Pancreas (tissue), 10 donors: Measurements from ENCODE around the gene MARCHF9. TPM values are rescaled to one million over a fixed set of nuclear protein-coding genes. Genes with fewer than 3 reads are reported as not detected.

ENCODE experiments used
- ATAC-seq, 4 donors: fragments of 200-7000 bp; cut with Tn5 transposase; one replicate each; pipeline versions ENCODE4 v1.8.0 to v1.9.1; 2020; ENCODE audit warnings: mild to moderate bottlenecking in 4 of 4, moderate library complexity in 4 of 4
- DNase-seq, 6 donors: peaks; one replicate each; pipeline ENCODE4 v3.0.0-alpha.2; 2020
- FAIRE-seq: peaks from 2 replicates; lab custom pipeline; 2012; peaks lifted over from hg19 to GRCh38; lab: Jason Lieb, UNC
- H3K27ac ChIP-seq, 4 donors: fragments of 200-600 bp; sonication (generic); 1 replicate in 3 of 4; 2 replicates in 1 of 4; pipeline versions ENCODE4 v1.5.0 to v1.8.0; 2020
- H3K27me3 ChIP-seq, 4 donors: fragments of 200-600 bp; one replicate each; pipeline ENCODE4 v1.8.0; 2021
- H3K36me3 ChIP-seq, 3 donors: fragments of 200-600 bp; sonication (generic) in 1 of 3; one replicate each; pipeline versions ENCODE4 v1.5.0 to v1.8.0; 2020 to 2021
- H3K4me1 ChIP-seq, 3 donors: fragments of 200-600 bp; one replicate each; pipeline ENCODE4 v1.8.0; 2021
- H3K4me3 ChIP-seq, 4 donors: fragments of 200-600 bp; sonication (generic) in 2 of 4; one replicate each; pipeline versions ENCODE4 v1.5.0 to v1.8.0; 2020 to 2021
- H3K9me3 ChIP-seq, 4 donors: fragments of 200-600 bp; one replicate each; pipeline ENCODE4 v1.8.0; 2021
- CTCF ChIP-seq, 4 donors: fragments of 200-600 bp; sonication (generic) in 3 of 4; IDR thresholded peaks; one replicate each; pipeline versions ENCODE4 v1.5.0 to v1.8.0; 2021; ENCODE audit warnings: antibody characterized with exemption in 4 of 4
- WGBS, 2 donors: extraction: QIAGEN DNeasy Blood & Tissue Kit; methylation state at CpG; one replicate each; pipeline ENCODE4 v1.1.7; 2013; 5-methylcytosine and 5-hydroxymethylcytosine counted together
- intact Hi-C, 3 donors: fragments of 100-400 bp; cut with DNase I; formaldehyde crosslinking; loops; one replicate each; pipeline versions ENCODE4 v1.11.1 to v1.14.2; 2022
- polyA plus RNA-seq, 2 donors: library from polyadenylated mRNA; stranded (reverse); fragments of 200-250 nt; gene quantifications; one replicate each; pipeline ENCODE4 v1.2.3, GENCODE V29; 2013
- total RNA-seq, 6 donors: library from RNA; stranded (reverse); fragmentation: NEBNext Ultra II Directional in 4 of 6; extraction: Animal tissue kit (Norgen Biotek cat#: 25700) in 4 of 6; gene quantifications; one replicate each; pipeline versions ENCODE4 v1.2.1 to v1.2.4, GENCODE V29; 2021 to 2023
- donor health status: healthy with polysubstance abuse.
- donor health status: DM: no; HTN: no; CAD: no; lungs with moderate emphysema.
- donor health status: DM: no; HTN: no; CAD: no.
- donor health status: control.
- donor health status: control.
- donor health status: Bipolar disorder and iron deficiency.
- donor health status: DM: yes; HTN: yes; CAD: no.
- donor health status: DM: no; HTN: no; CAD: no.
- donor health status: DM: no; HTN: no; CAD: no.
- donor health status: DM: yes; HTN: yes; CAD: no.

MARCHF9 gene
- total and polyA plus RNA-seq, 8 donors = 6.7 to 32.5 (median 8.0) TPM

- H3K36me3 ChIP-seq = no peaks in the 10 kb centered on the region
- peak in 1 of 6 donors; percentile 69 for DNase-seq
- intact Hi-C loops = no loop called here
- no peaks in the 10 kb centered on the region for H3K9me3 ChIP-seq
- FAIRE-seq = no peak
- H3K4me1 ChIP-seq = peaks cover 9 to 15% (median 13%) of the 10 kb centered on the region in 3 donors
- no peak overlapping the region for H3K27ac ChIP-seq
- TF ChIP-seq CTCF (IDR thresholded peaks at IDR 0.05) = no peak
- 6 to 7% methylated on average over 47 to 49 of the region's 49 CpGs for WGBS, 2 donors
- H3K27me3 ChIP-seq = peaks cover 0 to 12% (median 0%) of the 10 kb centered on the region in 4 donors
- peak overlapping the region in 1 of 4 donors; percentile 14 for H3K4me3 ChIP-seq
- ATAC-seq = peak in 3 of 4 donors; percentile 55 to 57 (median 57)
These were observed 18.8 kb upstream of the MARCHF9 start for GRCh38 chr12:57735952-57736740.

- Histone ChIP-seq H3K4me1 (peaks cover 9 to 15% (median 13%) of the 10 kb centered on the region in 3 donors), H3K4me3 (peak overlapping the region in 2 of 4 donors; percentile 32 to 42), H3K27ac (no peak overlapping the region), H3K9me3 (no peaks in the 10 kb centered on the region), H3K27me3 (peaks cover 0 to 12% (median 0%) of the 10 kb centered on the region in 4 donors), H3K36me3 (no peaks in the 10 kb centered on the region)
- no peak for TF ChIP-seq CTCF (IDR thresholded peaks at IDR 0.05)
- FAIRE-seq = no peak
- WGBS, 2 donors = 5 to 11% methylated on average over 23 to 31 of the region's 31 CpGs
- DNase-seq = peak in 2 of 6 donors; percentile 57 to 83
- ATAC-seq = no peak
- intact Hi-C loops = no loop called here
These were observed 18.0 kb upstream of the MARCHF9 start for GRCh38 chr12:57736741-57737466.

GRCh38 chr12:57737467-57738460 lies 17.1 kb upstream of the MARCHF9 start:
- H3K4me3 ChIP-seq = peak overlapping the region in 3 of 4 donors; percentile 3 to 42 (median 32)
- DNase-seq (peak in 2 of 6 donors; percentile 71 to 82), ATAC-seq (peak in 3 of 4 donors; percentile 15 to 34 (median 20)), FAIRE-seq (no peak)
- WGBS, 2 donors = 1 to 9% methylated on average over 66 to 110 of the region's 110 CpGs
- no peaks in the 10 kb centered on the region for H3K36me3 ChIP-seq
- no peaks in the 10 kb centered on the region for H3K9me3 ChIP-seq
- no peak overlapping the region for H3K27ac ChIP-seq
- TF ChIP-seq CTCF (IDR thresholded peaks at IDR 0.05) = no peak
- H3K27me3 ChIP-seq = peaks cover 0 to 12% (median 0%) of the 10 kb centered on the region in 4 donors
- intact Hi-C loops = no loop called here
- H3K4me1 ChIP-seq = peaks cover 9 to 15% (median 13%) of the 10 kb centered on the region in 3 donors

GRCh38 chr12:57738661-57739237 lies 16.2 kb upstream of the MARCHF9 start, which contains the start of gene AGAP2:
AGAP2 (minus strand) TSS chr12:57738742; CDS start chr12:57738246, 496 bp downstream.
- intact Hi-C loops = no loop called here
- Histone ChIP-seq H3K9me3 (no peaks in the 10 kb centered on the region), H3K4me1 (peaks cover 9 to 15% (median 13%) of the 10 kb centered on the region in 3 donors), H3K36me3 (no peaks in the 10 kb centered on the region), H3K27me3 (peaks cover 0 to 12% (median 0%) of the 10 kb centered on the region in 4 donors), H3K4me3 (peak within 1 kb of the TSS in 3 of 4 donors; percentile 3 to 42 (median 32)), H3K27ac (no peak within 1 kb of the TSS)
- no peak for ATAC-seq
- 1 to 7% methylated on average over 22 to 35 of the region's 36 CpGs for WGBS, 2 donors
- no peak for TF ChIP-seq CTCF (IDR thresholded peaks at IDR 0.05)
- DNase-seq = no peak
- no peak for FAIRE-seq
